ENCODE results near the gene ALDH4A1.
"Not testable (repeated sequence)": the region's sequence is repeated elsewhere in the genome, so short reads cannot be mapped to it uniquely, and the experiment has no call there.

Gene ALDH4A1

GRCh38 chr1:18875107-18875795 is 27.1 kb downstream of the ALDH4A1 start:
- DNase-seq = peak; percentile 76 to 80 (median 80)

- DNase-seq = no peak
Measured at GRCh38 chr1:18874600-18874999, 27.8 kb downstream of the ALDH4A1 start.

- no peak for DNase-seq
Measured at GRCh38 chr1:18874036-18874435, 28.3 kb downstream of the ALDH4A1 start.

DNA sequence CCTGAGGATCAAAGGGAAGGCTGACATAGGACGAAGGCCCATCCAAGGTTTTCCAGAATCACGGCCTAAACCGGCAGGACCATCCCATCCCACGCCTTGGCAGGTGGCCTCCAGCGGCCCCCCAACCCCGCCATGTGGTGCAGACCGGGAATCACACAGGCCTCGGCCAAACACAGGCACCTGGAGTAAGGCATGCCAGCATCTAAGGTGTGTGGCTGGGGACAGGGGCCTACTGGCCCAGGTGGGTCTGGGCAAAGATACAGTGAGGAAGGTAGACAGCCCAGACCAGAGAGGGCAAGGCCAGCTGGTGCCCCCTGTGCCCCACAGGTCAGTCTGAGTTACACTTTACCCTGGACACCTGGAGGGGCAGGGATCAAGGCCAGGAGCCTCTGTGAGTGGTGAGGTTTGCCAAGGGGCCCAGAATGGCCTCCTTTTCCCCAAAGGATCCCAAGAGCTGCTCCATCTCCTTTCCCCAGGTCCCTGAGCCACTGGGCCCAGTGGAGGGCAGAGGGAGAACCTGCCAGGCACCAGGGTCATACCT is 30.2 kb downstream of the ALDH4A1 start:
- DNase-seq = no peak

DNA sequence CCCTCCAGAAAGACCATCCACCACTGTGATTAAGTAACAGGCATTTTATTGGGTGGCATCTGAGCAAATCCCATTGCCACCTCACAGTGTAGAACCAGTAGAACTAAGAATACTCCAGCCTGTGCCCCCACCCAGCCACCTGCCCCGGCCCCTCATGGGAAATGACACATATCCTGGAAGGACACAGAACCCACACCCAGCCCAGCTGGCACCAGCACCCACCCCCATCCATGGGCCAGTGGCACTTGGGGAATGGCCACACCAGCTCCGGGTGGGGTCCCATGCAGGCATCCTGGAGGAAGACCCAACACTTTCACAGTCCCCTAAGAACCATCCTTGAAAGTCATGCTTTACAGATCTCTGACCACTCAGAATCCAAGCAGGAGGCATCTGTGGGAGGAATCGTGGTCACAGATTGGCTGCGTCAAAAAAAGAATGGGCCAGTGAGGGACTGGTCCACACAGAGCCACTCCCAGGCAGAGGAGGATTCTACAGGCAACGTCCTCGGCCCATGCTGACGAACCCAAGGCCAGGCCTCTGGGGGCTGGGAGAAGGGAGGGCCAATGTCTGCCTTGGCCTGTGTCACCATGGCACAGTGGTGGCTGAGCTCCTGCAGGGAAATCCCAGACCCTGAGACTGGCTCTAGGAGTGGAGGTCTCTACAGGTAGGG is 30.8 kb downstream of the ALDH4A1 start:
- no peak for DNase-seq

GRCh38 chr1:18870957-18871356 is 31.4 kb downstream of the ALDH4A1 start:
- DNase-seq = peak in 2 of 3 donors; percentile 6 to 22

DNA sequence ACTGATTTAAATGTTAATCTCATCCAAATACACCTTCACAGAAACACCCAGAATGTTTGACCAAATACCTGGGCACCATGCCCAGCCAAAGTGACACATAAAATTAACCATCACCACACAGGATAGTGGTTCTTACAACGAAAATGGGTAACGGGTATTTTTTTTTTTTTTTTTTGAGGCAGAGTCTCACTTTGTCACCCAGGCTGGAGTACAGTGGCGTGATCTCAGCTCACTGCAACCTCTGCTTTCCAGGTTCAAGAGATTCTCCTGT is 31.8 kb downstream of the ALDH4A1 start:
- not testable (repeated sequence) for DNase-seq

GRCh38 chr1:18869847-18870594 is 32.3 kb downstream of the ALDH4A1 start:
- no peak for DNase-seq

GRCh38 chr1:18868801-18869424 is 33.4 kb downstream of the ALDH4A1 start:
- no peak for DNase-seq

- DNase-seq = no peak
Measured at GRCh38 chr1:18868354-18868753, 34.0 kb downstream of the ALDH4A1 start.

DNA sequence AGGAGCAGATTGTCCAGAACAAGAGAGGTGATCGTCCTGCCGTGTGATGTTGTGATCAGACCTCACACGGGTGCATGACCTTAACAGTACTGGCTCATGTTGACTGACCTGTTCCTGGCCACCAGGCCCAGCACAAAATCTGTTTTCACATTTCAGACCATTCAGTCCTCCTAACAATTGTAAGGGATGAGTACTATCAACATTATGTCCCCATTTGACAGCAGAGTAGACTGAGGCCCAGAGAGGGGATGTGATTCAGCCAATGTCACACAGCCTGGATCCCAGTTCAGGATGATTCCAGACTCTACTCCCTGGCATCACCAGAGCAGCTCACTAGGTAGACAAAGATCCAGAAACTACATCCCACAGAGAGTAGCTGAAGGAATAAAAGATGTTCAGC is 35.5 kb downstream of the ALDH4A1 start:
- no peak for DNase-seq

- DNase-seq = no peak
Measured at GRCh38 chr1:18866314-18866713, 36.0 kb downstream of the ALDH4A1 start.

- no peak for DNase-seq
Measured at GRCh38 chr1:18865176-18865575, 37.2 kb downstream of the ALDH4A1 start.

GRCh38 chr1:18861590-18861989 is 40.8 kb downstream of the ALDH4A1 start:
- no peak for DNase-seq

DNA sequence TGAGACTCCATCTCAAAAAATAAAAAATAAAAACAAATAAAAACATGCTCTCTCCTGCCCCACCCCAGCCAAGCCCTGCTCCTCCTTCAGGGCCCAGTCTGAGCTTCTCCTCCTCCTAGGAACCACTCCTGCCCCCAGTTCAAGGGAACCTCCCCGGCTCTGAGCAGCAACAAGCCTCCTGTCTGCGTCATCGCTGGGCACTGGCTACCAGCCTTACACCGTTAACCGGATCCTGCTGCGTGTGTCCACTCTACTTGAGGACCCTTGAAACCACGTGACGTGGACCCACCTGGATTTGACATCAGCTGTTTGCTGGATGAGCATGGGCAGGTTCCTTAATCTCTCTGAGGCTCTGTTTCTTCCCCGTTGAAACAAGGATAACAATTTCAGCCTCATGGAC is 41.3 kb downstream of the ALDH4A1 start:
- DNase-seq = no peak

GRCh38 chr1:18859560-18859959 is 42.8 kb downstream of the ALDH4A1 start, which contains the start of gene TAS1R2:
Gene TAS1R2, minus strand, starts transcription at chr1:18859660. Its CDS starts 0 bp downstream, at chr1:18859660.
- DNase-seq = no peak

GRCh38 chr1:18858070-18858688 is 44.2 kb downstream of the ALDH4A1 start:
- DNase-seq = no peak

GRCh38 chr1:18856435-18856834 is 45.9 kb downstream of the ALDH4A1 start:
- DNase-seq = no peak

DNA sequence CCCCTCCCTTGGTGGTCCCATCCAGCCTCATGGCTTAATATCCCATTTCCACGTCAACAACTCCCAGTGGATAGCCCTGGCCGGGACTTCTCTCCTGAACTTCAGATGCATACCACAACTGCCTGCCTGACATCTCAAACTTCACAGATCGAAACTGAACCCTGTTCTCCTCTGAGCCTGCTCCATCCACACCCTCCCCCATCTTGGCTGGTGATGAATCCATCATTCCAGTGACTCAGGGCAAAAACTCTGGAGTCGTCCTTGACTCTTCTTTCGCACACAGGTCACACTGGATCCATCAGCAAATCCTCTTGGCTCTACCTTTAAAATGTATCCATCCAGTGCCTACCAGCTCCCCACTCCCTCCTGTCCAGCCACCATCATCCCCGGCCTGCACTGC is 46.8 kb downstream of the ALDH4A1 start:
- DNase-seq = no peak

- DNase-seq = no peak
Measured at GRCh38 chr1:18854331-18855025, 47.9 kb downstream of the ALDH4A1 start.

DNA sequence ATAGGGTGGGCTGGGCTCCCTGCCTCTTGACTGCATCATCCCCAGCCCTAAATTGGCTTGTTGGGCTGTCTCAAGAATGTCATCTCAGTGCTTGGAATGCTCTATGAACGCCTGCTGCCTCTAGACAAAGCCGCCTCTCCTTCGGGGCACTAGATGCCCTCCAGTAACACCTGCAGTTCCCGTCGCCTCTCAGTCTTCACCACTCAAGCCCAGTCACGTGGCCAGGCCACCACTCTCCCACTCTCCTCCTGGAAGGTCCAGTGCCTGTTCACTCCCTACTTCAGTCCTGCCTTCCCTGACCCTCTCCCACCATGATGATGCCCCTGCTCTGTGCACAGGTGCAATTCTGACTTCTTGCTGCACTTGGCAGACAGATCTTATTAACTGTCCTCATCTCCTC is 49.9 kb downstream of the ALDH4A1 start:
- DNase-seq = no peak

- DNase-seq = no peak
Measured at GRCh38 chr1:18849261-18849711, 53.1 kb downstream of the ALDH4A1 start.

All from suppressor macrophage treated with lipopolysaccharide for 1 hour (primary cell).